ENCODE results near the gene MPC1. TPM values are rescaled to one million over a fixed set of nuclear protein-coding genes. Genes with fewer than 3 reads are reported as not detected.

Gene MPC1
- total RNA-seq, 1 donor from 2014 or later, result 43.4 TPM

Other genes starting within 250 kb of the MPC1 start
- not detected for gene TBXT, start 215.1 kb downstream of the MPC1 start, total RNA-seq
- 0.04 TPM for gene PRR18, start 74.5 kb downstream of the MPC1 start, total RNA-seq
- 26.6 TPM for gene SFT2D1, start 40.4 kb downstream of the MPC1 start, total RNA-seq
- gene RAMACL, start 203.7 kb upstream of the MPC1 start, total RNA-seq, result 0.88 TPM
- gene RPS6KA2, start 244.3 kb upstream of the MPC1 start, total RNA-seq, result 17.1 TPM

Data from esophagus mucosa (tissue), 1 donor.